Upper lobe of left lung (tissue), 4 donors: Measurements from ENCODE around the gene KAT6B.

ENCODE experiments used
- CTCF ChIP-seq, 6 experiments: fragments of 450-650 bp in 4 of 6; fragments of 200-600 bp in 2 of 6; sonication (generic) in 2 of 6; IDR thresholded peaks; one replicate each; pipeline ENCODE4 v1.5.1; 2016 to 2019; ENCODE audit warnings: antibody characterized with exemption in 6 of 6
- EP300 ChIP-seq, 4 donors: sonication (generic); formaldehyde crosslinking; IDR thresholded peaks; one replicate each; pipeline ENCODE4 v1.5.1; 2017; ENCODE audit warnings: antibody characterized with exemption in 4 of 4, control low read depth in 2 of 4
- POLR2A ChIP-seq, 4 donors: fragments of 450-650 bp; IDR thresholded peaks; one replicate each; pipeline ENCODE4 v1.5.1; 2016 to 2017; ENCODE audit warnings: antibody characterized with exemption in 4 of 4, mild to moderate bottlenecking in 2 of 4

- no peak for TF ChIP-seq POLR2A (IDR thresholded peaks at IDR 0.05)
- TF ChIP-seq CTCF (IDR thresholded peaks at IDR 0.05), result no peak
- TF ChIP-seq EP300 (IDR thresholded peaks at IDR 0.05), result no peak
Observed at GRCh38 chr10:74873803-74874454, 47.5 kb downstream of the KAT6B start.
